Measurements from ENCODE around the gene DPF3. TPM values are rescaled to one million over a fixed set of nuclear protein-coding genes. Genes with fewer than 3 reads are reported as not detected.

DPF3 gene
- polyA plus RNA-seq, 2 of the 4 experiments (the other 2 are of a cell fraction) = 0.05 to 0.09 TPM

GRCh38 chr14:72588521-72588920 lies 305.4 kb downstream of the DPF3 start:
- ATAC-seq (no peak), DNase-seq (ENCODE audit: low read depth in 1 of 2, low spot score in 1 of 2) (no peak), FAIRE-seq (no peak)
- POLR2A ChIA-PET = no interaction called here
- TF ChIP-seq HOXB13 (CRISPR knock-in tag; IDR thresholded peaks at IDR 0.05; ENCODE audit: low read depth) (no peak), CTCF (IDR thresholded peaks at IDR 0.05) (no peak), EHF (CRISPR knock-in tag; IDR thresholded peaks at IDR 0.05) (no peak), HOXB5 (CRISPR knock-in tag; IDR thresholded peaks at IDR 0.05) (no peak)
- Histone ChIP-seq H3K4me1 (no peaks in the 10 kb centered on the region), H3K4me3 (no peak overlapping the region), H3K27ac (no peak overlapping the region), H3K9me3 (no peaks in the 10 kb centered on the region; the same call in 2 of the 3 replicates), H3K4me2 (no peak overlapping the region)
- 18% methylated on average over 5 of the region's 5 CpGs for WGBS (ENCODE audit: missing lambda C conversion rate)
- CTCF ChIA-PET = interaction anchor here (1.2 to 1.3 kb wide), 2 partner anchors 71 to 75 kb away, joined by 3 to 5 read pairs; no protein-coding TSS in a partner anchor

- ChIA-PET CTCF (interaction anchor here (1.6 kb wide), 1 partner anchor 67 kb away, joined by 7 read pairs; no protein-coding TSS in a partner anchor), POLR2A (no interaction called here)
- H3K9me3 ChIP-seq = no peaks in the 10 kb centered on the region; the same call in 2 of the 3 replicates
- no peak overlapping the region for H3K27ac ChIP-seq
- H3K4me1 ChIP-seq = no peaks in the 10 kb centered on the region
- FAIRE-seq (no peak), DNase-seq (ENCODE audit: low read depth in 1 of 2, low spot score in 1 of 2) (no peak), ATAC-seq (no peak)
- no peak for TF ChIP-seq HMGXB4 (CRISPR knock-in tag; IDR thresholded peaks at IDR 0.05; ENCODE audit: borderline replicate concordance)
- TF ChIP-seq EHMT2 (IDR thresholded peaks at IDR 0.05; ENCODE audit: low read depth) = no peak
- TF ChIP-seq ZNF302 (CRISPR knock-in tag; IDR thresholded peaks at IDR 0.05) = no peak
- TF ChIP-seq, protein P1, sequence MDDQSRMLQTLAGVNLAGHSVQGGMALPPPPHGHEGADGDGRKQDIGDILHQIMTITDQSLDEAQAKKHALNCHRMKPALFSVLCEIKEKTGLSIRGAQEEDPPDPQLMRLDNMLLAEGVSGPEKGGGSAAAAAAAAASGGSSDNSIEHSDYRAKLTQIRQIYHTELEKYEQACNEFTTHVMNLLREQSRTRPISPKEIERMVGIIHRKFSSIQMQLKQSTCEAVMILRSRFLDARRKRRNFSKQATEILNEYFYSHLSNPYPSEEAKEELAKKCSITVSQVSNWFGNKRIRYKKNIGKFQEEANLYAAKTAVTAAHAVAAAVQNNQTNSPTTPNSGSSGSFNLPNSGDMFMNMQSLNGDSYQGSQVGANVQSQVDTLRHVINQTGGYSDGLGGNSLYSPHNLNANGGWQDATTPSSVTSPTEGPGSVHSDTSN (IDR thresholded peaks at IDR 0.05) = no peak
- no peak for TF ChIP-seq FOSL2 (IDR thresholded peaks at IDR 0.05)
- no peak for TF ChIP-seq FOSL2 (CRISPR knock-in tag; IDR thresholded peaks at IDR 0.05)
- no peak for TF ChIP-seq MYC (IDR thresholded peaks at IDR 0.05; ENCODE audit: borderline replicate concordance, low read length)
- no peak for TF ChIP-seq RARB (CRISPR knock-in tag; IDR thresholded peaks at IDR 0.05)
- TF ChIP-seq, protein P2, sequence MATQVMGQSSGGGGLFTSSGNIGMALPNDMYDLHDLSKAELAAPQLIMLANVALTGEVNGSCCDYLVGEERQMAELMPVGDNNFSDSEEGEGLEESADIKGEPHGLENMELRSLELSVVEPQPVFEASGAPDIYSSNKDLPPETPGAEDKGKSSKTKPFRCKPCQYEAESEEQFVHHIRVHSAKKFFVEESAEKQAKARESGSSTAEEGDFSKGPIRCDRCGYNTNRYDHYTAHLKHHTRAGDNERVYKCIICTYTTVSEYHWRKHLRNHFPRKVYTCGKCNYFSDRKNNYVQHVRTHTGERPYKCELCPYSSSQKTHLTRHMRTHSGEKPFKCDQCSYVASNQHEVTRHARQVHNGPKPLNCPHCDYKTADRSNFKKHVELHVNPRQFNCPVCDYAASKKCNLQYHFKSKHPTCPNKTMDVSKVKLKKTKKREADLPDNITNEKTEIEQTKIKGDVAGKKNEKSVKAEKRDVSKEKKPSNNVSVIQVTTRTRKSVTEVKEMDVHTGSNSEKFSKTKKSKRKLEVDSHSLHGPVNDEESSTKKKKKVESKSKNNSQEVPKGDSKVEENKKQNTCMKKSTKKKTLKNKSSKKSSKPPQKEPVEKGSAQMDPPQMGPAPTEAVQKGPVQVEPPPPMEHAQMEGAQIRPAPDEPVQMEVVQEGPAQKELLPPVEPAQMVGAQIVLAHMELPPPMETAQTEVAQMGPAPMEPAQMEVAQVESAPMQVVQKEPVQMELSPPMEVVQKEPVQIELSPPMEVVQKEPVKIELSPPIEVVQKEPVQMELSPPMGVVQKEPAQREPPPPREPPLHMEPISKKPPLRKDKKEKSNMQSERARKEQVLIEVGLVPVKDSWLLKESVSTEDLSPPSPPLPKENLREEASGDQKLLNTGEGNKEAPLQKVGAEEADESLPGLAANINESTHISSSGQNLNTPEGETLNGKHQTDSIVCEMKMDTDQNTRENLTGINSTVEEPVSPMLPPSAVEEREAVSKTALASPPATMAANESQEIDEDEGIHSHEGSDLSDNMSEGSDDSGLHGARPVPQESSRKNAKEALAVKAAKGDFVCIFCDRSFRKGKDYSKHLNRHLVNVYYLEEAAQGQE (IDR thresholded peaks at IDR 0.05) = no peak
- no peak for TF ChIP-seq BHLHE40 (IDR thresholded peaks at IDR 0.05; ENCODE audit: low read depth, low read length)
- TF ChIP-seq JUNB (IDR thresholded peaks at IDR 0.05) = no peak
- no peak for TF ChIP-seq ESRRA (IDR thresholded peaks at IDR 0.05; ENCODE audit: borderline replicate concordance, low read length)
- no peak for TF ChIP-seq HEYL (CRISPR knock-in tag; IDR thresholded peaks at IDR 0.05)
- TF ChIP-seq, protein P3, sequence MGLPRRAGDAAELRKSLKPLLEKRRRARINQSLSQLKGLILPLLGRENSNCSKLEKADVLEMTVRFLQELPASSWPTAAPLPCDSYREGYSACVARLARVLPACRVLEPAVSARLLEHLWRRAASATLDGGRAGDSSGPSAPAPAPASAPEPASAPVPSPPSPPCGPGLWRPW (IDR thresholded peaks at IDR 0.05) = no peak
- TF ChIP-seq MAZ (IDR thresholded peaks at IDR 0.05; ENCODE audit: borderline replicate concordance, low read depth, low read length) = no peak
- no peak for TF ChIP-seq E2F6 (IDR thresholded peaks at IDR 0.05; ENCODE audit: borderline replicate concordance, low read depth)
- TF ChIP-seq CBX8 (IDR thresholded peaks at IDR 0.05) = no peak
- TF ChIP-seq ZSCAN20 (CRISPR knock-in tag; IDR thresholded peaks at IDR 0.05) = no peak
- TF ChIP-seq EP300 (IDR thresholded peaks at IDR 0.05) = no peak
- TF ChIP-seq, protein P4, sequence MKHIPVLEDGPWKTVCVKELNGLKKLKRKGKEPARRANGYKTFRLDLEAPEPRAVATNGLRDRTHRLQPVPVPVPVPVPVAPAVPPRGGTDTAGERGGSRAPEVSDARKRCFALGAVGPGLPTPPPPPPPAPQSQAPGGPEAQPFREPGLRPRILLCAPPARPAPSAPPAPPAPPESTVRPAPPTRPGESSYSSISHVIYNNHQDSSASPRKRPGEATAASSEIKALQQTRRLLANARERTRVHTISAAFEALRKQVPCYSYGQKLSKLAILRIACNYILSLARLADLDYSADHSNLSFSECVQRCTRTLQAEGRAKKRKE (CRISPR knock-in tag; IDR thresholded peaks at IDR 0.05; ENCODE audit: low read depth) = no peak
- no peak overlapping the region for H3K4me3 ChIP-seq
- 41% methylated on average over 5 of the region's 5 CpGs for WGBS (ENCODE audit: missing lambda C conversion rate)
- H3K4me2 ChIP-seq = no peak overlapping the region
Measured at GRCh38 chr14:72583316-72584272, 310.3 kb downstream of the DPF3 start.

All from A549 (cell line).